GM12873 (cell line): ENCODE data around the gene TRMT1.

Experiments used
- TF ChIP-seq, protein P1 (sequence below): IDR thresholded peaks from 2 replicates; pipeline ENCODE4 v1.5.1; 2012; ENCODE audit warnings: low read depth, mild to moderate bottlenecking, moderate library complexity, low read length, control low read depth; ENCODE audit not compliant: insufficient read depth; ENCODE audit errors: missing control alignments

Gene TRMT1

DNA sequence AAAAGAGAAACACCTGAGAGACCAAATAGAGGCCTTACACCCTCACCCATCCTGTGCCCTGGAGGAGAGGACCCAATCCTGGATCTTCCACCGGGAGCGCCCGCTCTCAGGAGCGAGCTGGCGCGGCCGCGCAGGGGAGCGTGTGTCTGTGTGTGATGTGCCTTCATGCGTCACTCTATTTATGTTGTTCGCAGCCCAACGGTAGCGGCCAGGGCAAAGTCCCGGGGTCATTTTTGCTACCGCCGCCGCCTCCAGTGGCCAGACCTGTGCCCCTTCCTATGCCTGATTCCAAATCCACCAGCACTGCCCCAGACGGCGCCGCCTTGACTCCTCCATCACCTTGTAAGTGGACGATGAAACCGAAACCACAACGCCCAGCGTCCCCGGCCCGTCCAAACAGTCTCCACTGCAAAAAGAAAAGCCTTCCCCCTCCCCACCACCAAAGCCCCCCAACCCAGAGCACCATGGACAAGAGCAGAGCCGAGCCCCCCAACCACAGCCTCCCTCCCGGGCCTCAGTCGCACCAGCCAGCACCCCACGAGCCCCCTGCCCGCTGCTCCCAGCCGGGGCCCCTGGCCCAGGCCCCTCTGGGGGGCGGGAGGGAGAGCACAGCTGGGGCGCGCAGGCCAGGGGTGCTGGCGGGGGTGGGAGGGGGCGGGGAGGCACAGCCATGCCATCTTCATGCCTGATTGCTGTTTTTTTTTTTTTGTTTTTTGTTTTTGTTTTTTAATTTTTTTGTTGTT is 28.6 kb downstream of the TRMT1 start:
- TF ChIP-seq, protein P1, sequence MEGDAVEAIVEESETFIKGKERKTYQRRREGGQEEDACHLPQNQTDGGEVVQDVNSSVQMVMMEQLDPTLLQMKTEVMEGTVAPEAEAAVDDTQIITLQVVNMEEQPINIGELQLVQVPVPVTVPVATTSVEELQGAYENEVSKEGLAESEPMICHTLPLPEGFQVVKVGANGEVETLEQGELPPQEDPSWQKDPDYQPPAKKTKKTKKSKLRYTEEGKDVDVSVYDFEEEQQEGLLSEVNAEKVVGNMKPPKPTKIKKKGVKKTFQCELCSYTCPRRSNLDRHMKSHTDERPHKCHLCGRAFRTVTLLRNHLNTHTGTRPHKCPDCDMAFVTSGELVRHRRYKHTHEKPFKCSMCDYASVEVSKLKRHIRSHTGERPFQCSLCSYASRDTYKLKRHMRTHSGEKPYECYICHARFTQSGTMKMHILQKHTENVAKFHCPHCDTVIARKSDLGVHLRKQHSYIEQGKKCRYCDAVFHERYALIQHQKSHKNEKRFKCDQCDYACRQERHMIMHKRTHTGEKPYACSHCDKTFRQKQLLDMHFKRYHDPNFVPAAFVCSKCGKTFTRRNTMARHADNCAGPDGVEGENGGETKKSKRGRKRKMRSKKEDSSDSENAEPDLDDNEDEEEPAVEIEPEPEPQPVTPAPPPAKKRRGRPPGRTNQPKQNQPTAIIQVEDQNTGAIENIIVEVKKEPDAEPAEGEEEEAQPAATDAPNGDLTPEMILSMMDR = no peak

DNA sequence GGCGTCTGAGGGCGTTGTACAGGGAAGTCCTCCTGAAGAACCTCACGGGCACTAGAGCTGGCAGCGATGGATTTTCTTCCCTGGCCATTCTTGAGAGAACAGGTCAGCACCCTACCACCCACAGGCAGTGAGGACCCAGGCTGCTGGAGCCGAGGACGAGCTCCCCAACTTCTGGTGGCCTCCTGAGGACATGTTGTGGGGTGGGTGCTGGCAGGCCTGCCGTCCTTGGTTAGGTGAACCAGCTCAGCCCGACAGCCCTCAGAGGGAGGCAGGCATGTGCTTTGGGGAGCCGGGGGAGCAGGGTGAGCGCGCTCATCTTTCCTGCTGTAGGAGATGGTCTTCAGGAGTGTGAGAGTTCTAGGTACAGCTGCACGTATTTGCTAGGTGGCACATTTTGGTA is 29.2 kb downstream of the TRMT1 start:
- TF ChIP-seq, protein P1 = no peak

DNA sequence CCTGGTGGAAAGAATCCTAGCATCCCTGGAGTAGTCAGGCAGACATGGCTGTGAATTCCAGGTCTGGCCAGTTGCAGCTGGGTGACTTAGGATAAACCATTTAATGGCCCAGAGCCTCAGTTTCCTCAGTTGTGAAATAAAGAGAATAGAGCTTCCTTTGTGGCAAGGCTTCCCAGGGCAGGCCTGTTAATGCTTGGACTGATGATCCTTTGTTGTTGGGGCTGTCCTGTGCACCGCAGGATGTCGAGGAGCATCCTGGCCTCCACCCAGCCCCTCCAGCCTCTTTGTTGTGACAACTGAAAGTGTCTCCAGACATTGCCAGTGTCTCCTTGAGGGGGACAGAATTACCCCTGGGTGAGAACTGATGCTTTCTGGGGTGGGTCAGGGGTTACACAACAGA is 30.2 kb downstream of the TRMT1 start:
- TF ChIP-seq, protein P1 = no peak

DNA sequence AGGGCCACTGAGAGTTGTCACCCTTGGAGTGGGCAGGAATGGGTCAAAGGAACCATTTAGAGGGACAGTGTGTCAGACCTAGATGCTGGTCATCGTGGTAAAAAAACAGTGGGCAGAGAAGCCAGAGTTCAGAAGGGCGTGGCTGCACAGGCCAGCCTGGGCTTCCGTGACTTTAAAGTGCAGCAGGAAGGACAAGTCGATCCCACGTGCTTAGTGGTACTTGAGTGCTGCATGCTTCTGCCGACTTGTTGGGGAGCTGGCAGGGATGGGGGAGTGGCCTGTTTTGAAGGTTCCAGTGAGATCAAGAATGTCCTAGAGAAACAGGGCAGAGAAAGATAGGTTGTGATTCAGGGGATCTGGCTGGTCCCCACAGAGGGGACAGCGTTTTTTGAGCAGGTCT is 30.9 kb downstream of the TRMT1 start:
- TF ChIP-seq, protein P1 = no peak

DNA sequence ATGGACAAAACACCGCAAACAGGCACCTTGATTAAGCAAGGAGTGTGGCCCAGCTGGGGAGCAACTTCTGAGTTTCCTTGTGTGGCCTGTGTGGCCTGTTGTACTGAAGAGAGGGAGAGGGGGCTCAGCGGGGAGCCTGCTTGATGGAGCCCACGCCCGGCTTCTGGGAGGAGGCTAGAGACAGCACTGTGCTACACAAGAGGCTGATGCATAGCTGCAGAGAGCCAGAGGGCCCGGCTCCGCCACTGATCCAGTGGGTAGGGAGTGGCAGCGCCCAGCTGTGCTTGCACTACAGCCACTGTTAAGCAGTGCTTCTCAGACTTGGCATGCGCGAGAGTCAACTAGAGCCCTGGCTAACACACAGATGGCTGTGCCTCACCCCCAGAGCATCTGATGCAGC is 32.9 kb downstream of the TRMT1 start:
- TF ChIP-seq, protein P1 = no peak

DNA sequence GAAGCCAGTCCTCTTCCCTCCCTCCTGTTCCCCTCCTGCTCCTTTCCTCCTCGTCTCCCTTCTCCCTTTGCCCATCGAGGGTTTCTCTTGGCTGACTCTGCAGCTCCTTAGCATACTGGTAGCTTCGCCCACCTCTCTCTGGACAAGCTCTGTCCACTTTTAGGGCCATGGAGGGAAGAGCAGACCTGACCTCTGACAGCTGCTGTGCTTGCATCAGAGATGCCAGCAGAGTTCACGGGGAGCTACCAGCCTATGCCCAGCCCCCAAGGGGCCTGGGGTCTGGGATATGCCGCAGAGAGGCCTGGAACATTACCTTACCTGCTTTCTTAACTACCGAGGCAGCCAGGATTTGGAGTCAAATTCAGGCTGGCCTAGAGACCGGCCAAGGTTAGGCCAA is 33.5 kb downstream of the TRMT1 start:
- TF ChIP-seq, protein P1 = no peak

DNA sequence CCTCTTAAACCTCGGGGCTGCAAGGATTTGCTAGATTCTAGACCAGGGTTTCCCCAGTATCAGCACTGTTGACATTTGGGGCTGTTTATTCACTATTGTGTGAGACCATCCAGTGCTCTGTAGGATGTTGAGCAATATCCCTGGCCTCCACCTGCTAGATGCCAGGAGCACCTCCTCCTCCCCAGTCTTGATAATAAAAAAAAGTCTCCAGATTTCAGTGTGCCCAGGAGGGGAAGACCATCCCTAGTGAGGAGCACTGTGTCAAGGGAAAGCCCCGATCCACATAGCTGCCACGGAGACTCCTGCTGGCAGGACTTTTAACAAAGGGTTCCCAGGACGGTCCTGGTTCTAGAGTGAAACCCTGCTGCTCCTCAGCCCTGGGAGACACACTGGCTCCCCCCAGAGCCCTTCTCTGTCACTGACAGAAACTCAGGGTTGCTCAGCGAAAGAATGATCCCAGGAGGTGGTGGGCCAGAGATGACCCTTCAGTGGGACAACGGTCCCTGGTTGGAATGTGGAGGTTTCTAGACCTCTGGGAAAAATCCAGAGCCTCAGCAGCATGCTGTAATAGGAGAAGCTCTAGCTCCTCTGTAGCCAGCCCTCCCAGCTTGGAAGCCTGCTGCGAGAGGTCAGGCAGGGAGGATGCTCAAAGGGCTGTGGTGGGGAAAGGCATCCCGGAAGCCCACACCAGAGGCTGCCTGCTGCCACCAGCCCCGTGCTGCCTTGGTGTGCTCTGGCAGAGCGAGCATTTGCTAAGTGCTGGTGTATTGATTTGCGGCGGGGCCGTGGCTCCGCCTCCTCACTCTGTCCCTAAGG is 34.1 kb downstream of the TRMT1 start:
- TF ChIP-seq, protein P1 = peak; percentile 30
